Caco-2 (cell line): Measurements from ENCODE around the gene PKN1. TPM values are rescaled to one million over a fixed set of nuclear protein-coding genes. Genes with fewer than 3 reads are reported as not detected.

ENCODE experiments used
- BruUV-seq: library from RNA; stranded (reverse); fragments of 400-500 nt; replicated peaks from 2 replicates; lab custom pipeline; 2021; lab: Mats Ljungman, UMichigan
- CTCF ChIA-PET: fragments of 300-600 bp; sonication (Branson Sonifier 250); formaldehyde crosslinking; loops from one replicate; lab custom pipeline; 2022; ENCODE audit warnings: antibody characterized with exemption; lab: Charles Lee
- POLR2A ChIA-PET: fragments of 300-600 bp; sonication (Branson Sonifier 250); formaldehyde crosslinking; loops from one replicate; lab custom pipeline; 2022; ENCODE audit warnings: antibody characterized with exemption; lab: Charles Lee
- DNase-seq, 2 experiments: peaks; one replicate each; pipeline versions ENCODE4 v3.0.0 to v3.0.0-alpha.2; 2020 to 2022
- H3K27me3 ChIP-seq: replicated peaks from 2 replicates; pipeline ENCODE4 v1.6.0; 2011; ENCODE audit warnings: low read length; ENCODE audit not compliant: control insufficient read depth, insufficient read depth
- H3K36me3 ChIP-seq: 2 replicates; pipeline ENCODE4 v1.5.1; 2011; ENCODE audit warnings: low read length; ENCODE audit not compliant: control insufficient read depth, insufficient read depth
- H3K4me1 ChIP-seq: fragments of 250-450 bp; sonication (Bioruptor Pico); 2 replicates; pipeline ENCODE4 v1.5.1; 2020; ENCODE audit warnings: mild to moderate bottlenecking
- H3K4me3 ChIP-seq: 2 replicates; pipeline ENCODE4 v1.5.1; 2011; ENCODE audit warnings: low read depth, mild to moderate bottlenecking, control low read depth, low read length
- H3K9me3 ChIP-seq: fragments of 250-450 bp; sonication (Bioruptor Pico); 2 replicates; pipeline ENCODE4 v1.5.1; 2020; ENCODE audit warnings: mild to moderate bottlenecking, moderate library complexity
- H3K27ac Mint-ChIP-seq: one replicate; pipeline ENCODE4 v1.8.0; 2022; ENCODE audit warnings: mixed read lengths; ENCODE audit not compliant: unreplicated experiment
- H3K27me3 Mint-ChIP-seq: one replicate; pipeline ENCODE4 v1.8.0; 2022; ENCODE audit warnings: mixed read lengths; ENCODE audit not compliant: insufficient read depth, unreplicated experiment
- H3K36me3 Mint-ChIP-seq: one replicate; pipeline ENCODE4 v1.8.0; 2022; ENCODE audit warnings: mild to moderate bottlenecking, mixed read lengths; ENCODE audit not compliant: insufficient read depth, unreplicated experiment
- H3K4me1 Mint-ChIP-seq: one replicate; pipeline ENCODE4 v1.8.0; 2022; ENCODE audit warnings: low read depth, mixed read lengths; ENCODE audit not compliant: unreplicated experiment
- H3K4me3 Mint-ChIP-seq: one replicate; pipeline ENCODE4 v1.8.0; 2022; ENCODE audit warnings: mild to moderate bottlenecking, moderate library complexity, mixed read lengths; ENCODE audit not compliant: unreplicated experiment
- H3K9me3 Mint-ChIP-seq: one replicate; pipeline ENCODE4 v1.8.0; 2022; ENCODE audit warnings: mixed read lengths; ENCODE audit not compliant: unreplicated experiment
- CTCF ChIP-seq, 2 experiments: fragments of 200-600 bp in 1 of 2; IDR thresholded peaks; 1 replicate in 1 of 2; 2 replicates in 1 of 2; pipeline versions ENCODE4 v1.5.1 to v1.8.0; 2011 to 2022; ENCODE audit warnings: antibody characterized with exemption in 1 of 2, control low read depth in 1 of 2, inconsistent platforms in 1 of 2, low read depth in 1 of 2, low read length in 1 of 2, mild to moderate bottlenecking in 1 of 2, moderate library complexity in 1 of 2; ENCODE audit not compliant: insufficient read depth in 1 of 2, severe bottlenecking in 1 of 2, unreplicated experiment in 1 of 2
- intact Hi-C: fragments of 100-400 bp; cut with micrococcal nuclease; formaldehyde crosslinking; loops from one replicate; pipeline ENCODE4 v1.10.0; 2022; ENCODE audit not compliant: unreplicated experiment
- total RNA-seq: library from RNA; stranded (reverse); gene quantifications from 2 replicates; pipeline ENCODE4 v1.2.3, GENCODE V29; 2022

Gene PKN1
- total RNA-seq, 1 experiment from 2014 or later, result 102 TPM

- ChIA-PET CTCF (interaction anchor here (0.5 to 1.7 kb wide), 4 partner anchors 32 to 436 kb away, joined by 3 to 22 read pairs (median 4); partner anchors contain the start of gene ASF1B), POLR2A (no interaction called here)
- H3K36me3 Mint-ChIP-seq, result peaks cover 56% of the 10 kb centered on the region
- H3K27me3 Mint-ChIP-seq, result no peaks in the 10 kb centered on the region
- H3K4me3 Mint-ChIP-seq, result peak overlapping the region; percentile 50
- H3K9me3 Mint-ChIP-seq, result no peaks in the 10 kb centered on the region
- no peak for TF ChIP-seq CTCF (IDR thresholded peaks at IDR 0.05; ENCODE audit: insufficient read depth in 1 of 2, low read depth in 1 of 2, low read length in 1 of 2, severe bottlenecking in 1 of 2, unreplicated experiment in 1 of 2)
- H3K9me3 ChIP-seq, result no peaks in the 10 kb centered on the region
- no peaks in the 10 kb centered on the region for H3K36me3 ChIP-seq
- no peaks in the 10 kb centered on the region for H3K27me3 ChIP-seq
- H3K4me1 Mint-ChIP-seq, result peaks cover 12% of the 10 kb centered on the region
- no peaks in the 10 kb centered on the region; the same call in 1 of the 2 replicates for H3K4me1 ChIP-seq
- DNase-seq, result no peak
- BruUV-seq, result no TSS peak
- no peak overlapping the region for H3K27ac Mint-ChIP-seq
- intact Hi-C loops, result loop anchor here (1.0 to 10.0 kb wide), 2 partner anchors 107 to 334 kb away; no protein-coding TSS in a partner anchor
- H3K4me3 ChIP-seq, result no peak overlapping the region
These were observed 38.5 kb downstream of the PKN1 start for GRCh38 chr19:14471436-14472187.

- Histone ChIP-seq H3K27me3 (no peaks in the 10 kb centered on the region), H3K4me3 (peak overlapping the region; percentile 45), H3K9me3 (no peaks in the 10 kb centered on the region), H3K36me3 (no peaks in the 10 kb centered on the region), H3K4me1 (no peaks in the 10 kb centered on the region; the same call in 1 of the 2 replicates)
- H3K9me3 Mint-ChIP-seq, result no peaks in the 10 kb centered on the region
- intact Hi-C loops, result loop anchor here (1.0 to 10.0 kb wide), 2 partner anchors 108 to 335 kb away; no protein-coding TSS in a partner anchor
- ChIA-PET POLR2A (interaction anchor here (0.5 to 0.6 kb wide), 2 partner anchors 58 to 93 kb away, joined by 4 to 5 read pairs; partner anchors contain the start of gene TECR), CTCF (interaction anchor here (0.5 to 1.7 kb wide), 17 partner anchors 9 to 607 kb away, joined by 3 to 22 read pairs (median 4); partner anchors contain the start of genes ASF1B, GIPC1 and PKN1)
- no TSS peak for BruUV-seq
- peak overlapping the region; percentile 60 for H3K27ac Mint-ChIP-seq
- peak; percentile 66 to 81 for DNase-seq
- H3K36me3 Mint-ChIP-seq, result peaks cover 63% of the 10 kb centered on the region
- peak overlapping the region; percentile 50 for H3K4me3 Mint-ChIP-seq
- TF ChIP-seq CTCF (IDR thresholded peaks at IDR 0.05; ENCODE audit: insufficient read depth in 1 of 2, low read depth in 1 of 2, low read length in 1 of 2, severe bottlenecking in 1 of 2, unreplicated experiment in 1 of 2), result peak; percentile 81 to 94
- no peaks in the 10 kb centered on the region for H3K27me3 Mint-ChIP-seq
- peaks cover 15% of the 10 kb centered on the region for H3K4me1 Mint-ChIP-seq
These were observed 39.3 kb downstream of the PKN1 start for GRCh38 chr19:14472202-14472938.
